Measurements from ENCODE around the gene GLIS2. TPM values are rescaled to one million over a fixed set of nuclear protein-coding genes. Genes with fewer than 3 reads are reported as not detected.

Gene GLIS2
- total RNA-seq, 1 experiment from 2014 or later: 0.71 TPM

Other genes with a start within 250 kb of the GLIS2 start
- 17.4 and 29.8 TPM in 2 replicates for gene ADCY9, start 199.6 kb upstream of the GLIS2 start, total RNA-seq (2014; rRNA removed; shearing (Covaris generic))
- 0.05 and 0.31 TPM in 2 replicates for gene SRL, start 74.0 kb upstream of the GLIS2 start, total RNA-seq (2014; rRNA removed; shearing (Covaris generic))
- 2.9 and 7.1 TPM in 2 replicates for gene TFAP4, start 43.0 kb upstream of the GLIS2 start, total RNA-seq (2014; rRNA removed; shearing (Covaris generic))
- gene PAM16, start 35.3 kb downstream of the GLIS2 start, total RNA-seq (2014; rRNA removed; shearing (Covaris generic)): 86.4 and 125 TPM in 2 replicates
- 85.4 and 93.6 TPM in 2 replicates for gene VASN, start 55.8 kb downstream of the GLIS2 start, total RNA-seq (2014; rRNA removed; shearing (Covaris generic))
- gene CORO7, start 100.5 kb downstream of the GLIS2 start, total RNA-seq (2014; rRNA removed; shearing (Covaris generic)): 18.6 and 26.8 TPM in 2 replicates
- gene DNAJA3, start 109.8 kb downstream of the GLIS2 start, total RNA-seq (2014; rRNA removed; shearing (Covaris generic)): 58.2 and 81.9 TPM in 2 replicates
- gene NMRAL1, start 158.6 kb downstream of the GLIS2 start, total RNA-seq (2014; rRNA removed; shearing (Covaris generic)): 9.5 and 14.5 TPM in 2 replicates
- 48.5 and 49.3 TPM in 2 replicates for gene HMOX2, start 160.3 kb downstream of the GLIS2 start, total RNA-seq (2014; rRNA removed; shearing (Covaris generic))
- 5.1 and 7.9 TPM in 2 replicates for gene CDIP1, start 222.7 kb downstream of the GLIS2 start, total RNA-seq (2014; rRNA removed; shearing (Covaris generic))
- not detected in 2 replicates for gene C16orf96, start 240.3 kb downstream of the GLIS2 start, total RNA-seq (2014; rRNA removed; shearing (Covaris generic))